ENCODE results near the gene RAB11FIP4. TPM values are rescaled to one million over a fixed set of nuclear protein-coding genes. Genes with fewer than 3 reads are reported as not detected.

Gene RAB11FIP4
- total and polyA plus RNA-seq, 2 donors (not counting 3 experiments of a cell fraction or from before 2014, with no cell fraction given) = 0.08 to 0.38 TPM

GRCh38 chr17:31476525-31477416 is 85.3 kb downstream of the RAB11FIP4 start:
- Histone ChIP-seq H3K9ac (replicated peaks; ENCODE audit: extremely low read depth, insufficient read depth, low read length) (no peak overlapping the region), H3K27ac (ENCODE audit: insufficient read depth, low read depth, low read length) (no peak overlapping the region), H3K9me1 (replicated peaks; ENCODE audit: control insufficient read depth, extremely low read depth, insufficient read depth, low read length) (no peaks in the 10 kb centered on the region), H3K4me1 (ENCODE audit: control insufficient read depth, extremely low read depth, insufficient read depth, low read length) (no peaks in the 10 kb centered on the region), H3K79me2 (ENCODE audit: control insufficient read depth, insufficient read depth, low read length) (no peaks in the 10 kb centered on the region), H2AFZ (ENCODE audit: low read depth, low read length) (no peak overlapping the region), H3K36me3 (ENCODE audit: control insufficient read depth in 2 of 2, extremely low read depth in 1 of 2, insufficient read depth in 2 of 2, low read length in 2 of 2) (no peaks in the 10 kb centered on the region), H4K20me1 (replicated peaks; ENCODE audit: control insufficient read depth, extremely low read depth, insufficient read depth, low read length) (no peaks in the 10 kb centered on the region), H3K9me3 (replicated peaks; ENCODE audit: control insufficient read depth, insufficient read depth, low read length) (no peaks in the 10 kb centered on the region), H3K4me2 (ENCODE audit: insufficient read depth, low read length) (no peak overlapping the region), H3K4me3 (replicated peaks in 1 of 3; ENCODE audit: insufficient read depth in 1 of 3, low read depth in 1 of 3, low read length in 3 of 3) (no peak overlapping the region), H3K27me3 (ENCODE audit: control insufficient read depth in 2 of 2, insufficient read depth in 2 of 2, low read length in 2 of 2) (peaks cover 10 to 14% of the 10 kb centered on the region in 2 experiments)
- BruUV-seq (replicated peaks) = no TSS peak
- dilution Hi-C loops (cut with MboI; ENCODE audit: extremely low pct_ligation_motif_present, low sequenced_read_pairs) = no loop called here
- no peak for DNase-seq (ENCODE audit: low read depth, low spot score)
- ChIA-PET CTCF (interaction anchor here (1.0 kb wide), 1 partner anchor 9 kb away, joined by 3 read pairs; no protein-coding TSS in a partner anchor), POLR2A (no interaction called here)
- FAIRE-seq = no peak
- no peak for TF ChIP-seq FOS (IDR thresholded peaks at IDR 0.05; ENCODE audit: borderline replicate concordance, insufficient read depth, low read length)
- no peak for TF ChIP-seq MYC (IDR thresholded peaks at IDR 0.05; ENCODE audit: low read depth, low read length)
- TF ChIP-seq EZH2 (IDR thresholded peaks at IDR 0.05; ENCODE audit: borderline replicate concordance, low read depth, low read length, severe bottlenecking) = no peak
- TF ChIP-seq POLR2A (IDR thresholded peaks at IDR 0.05; ENCODE audit: low read depth, low read length) = no peak
- TF ChIP-seq CTCF (IDR thresholded peaks at IDR 0.05; ENCODE audit: extremely low read depth in 1 of 2, insufficient read depth in 1 of 2, low read depth in 1 of 2, low read length in 2 of 2) = no peak
- no peak for TF ChIP-seq GATA2 (IDR thresholded peaks at IDR 0.05; ENCODE audit: insufficient read depth, insufficient read length, low read depth, low read length)
- no peak for TF ChIP-seq POLR2AphosphoS5 (IDR thresholded peaks at IDR 0.05; ENCODE audit: insufficient read depth, low read depth, low read length)
- no peak for TF ChIP-seq JUN (IDR thresholded peaks at IDR 0.05; ENCODE audit: borderline replicate concordance, insufficient read depth, insufficient read length, low read depth)
- no peak for TF ChIP-seq MAX (IDR thresholded peaks at IDR 0.05; ENCODE audit: insufficient read depth, insufficient read length)
- intact Hi-C loops (cut with micrococcal nuclease) = no loop called here
